Measurements from ENCODE around the gene GPSM3.
"Not testable (repeated sequence)": the region's sequence is repeated elsewhere in the genome, so short reads cannot be mapped to it uniquely, and the experiment has no call there.

Gene GPSM3

GRCh38 chr6:32200711-32201475 is 8.4 kb upstream of the GPSM3 start:
- Histone ChIP-seq H3K4me3 (ENCODE audit: low read depth, low read length) (no peak overlapping the region), H3K9me3 (ENCODE audit: control insufficient read depth, insufficient read depth, low read length) (no peaks in the 10 kb centered on the region), H3K9ac (ENCODE audit: low read depth, low read length) (no peak overlapping the region), H3K4me1 (ENCODE audit: control insufficient read depth, insufficient read depth, low read length) (peaks cover 3% of the 10 kb centered on the region), H3K36me3 (ENCODE audit: control insufficient read depth, insufficient read depth, low read length) (no peaks in the 10 kb centered on the region), H3K27me3 (ENCODE audit: control insufficient read depth, insufficient read depth, low read length) (no peaks in the 10 kb centered on the region)

- H3K4me3 ChIP-seq (ENCODE audit: low read depth, low read length) = no peak overlapping the region
- no peaks in the 10 kb centered on the region for H3K27me3 ChIP-seq (ENCODE audit: control insufficient read depth, insufficient read depth, low read length)
- peaks cover 10% of the 10 kb centered on the region for H3K4me1 ChIP-seq (ENCODE audit: control insufficient read depth, insufficient read depth, low read length)
- H3K36me3 ChIP-seq (ENCODE audit: control insufficient read depth, insufficient read depth, low read length) = no peaks in the 10 kb centered on the region
- no peaks in the 10 kb centered on the region for H3K9me3 ChIP-seq (ENCODE audit: control insufficient read depth, insufficient read depth, low read length)
- no peak overlapping the region for H3K9ac ChIP-seq (ENCODE audit: low read depth, low read length)
Measured at GRCh38 chr6:32198866-32199265, 6.4 kb upstream of the GPSM3 start.

GRCh38 chr6:32198345-32198696 is 5.9 kb upstream of the GPSM3 start:
- H3K4me1 ChIP-seq (ENCODE audit: control insufficient read depth, insufficient read depth, low read length) = peaks cover 10% of the 10 kb centered on the region
- H3K4me3 ChIP-seq (ENCODE audit: low read depth, low read length) = no peak overlapping the region
- no peak overlapping the region for H3K9ac ChIP-seq (ENCODE audit: low read depth, low read length)
- no peaks in the 10 kb centered on the region for H3K36me3 ChIP-seq (ENCODE audit: control insufficient read depth, insufficient read depth, low read length)
- no peaks in the 10 kb centered on the region for H3K9me3 ChIP-seq (ENCODE audit: control insufficient read depth, insufficient read depth, low read length)
- no peaks in the 10 kb centered on the region for H3K27me3 ChIP-seq (ENCODE audit: control insufficient read depth, insufficient read depth, low read length)

- peak overlapping the region; percentile 26 for H3K9ac ChIP-seq (ENCODE audit: low read depth, low read length)
- no peaks in the 10 kb centered on the region for H3K27me3 ChIP-seq (ENCODE audit: control insufficient read depth, insufficient read depth, low read length)
- H3K9me3 ChIP-seq (ENCODE audit: control insufficient read depth, insufficient read depth, low read length) = no peaks in the 10 kb centered on the region
- H3K4me1 ChIP-seq (ENCODE audit: control insufficient read depth, insufficient read depth, low read length) = peaks cover 10% of the 10 kb centered on the region
- H3K36me3 ChIP-seq (ENCODE audit: control insufficient read depth, insufficient read depth, low read length) = no peaks in the 10 kb centered on the region
- peak overlapping the region; percentile 91 for H3K4me3 ChIP-seq (ENCODE audit: low read depth, low read length)
Measured at GRCh38 chr6:32196682-32197616, 4.5 kb upstream of the GPSM3 start.

GRCh38 chr6:32195902-32196681 is 3.6 kb upstream of the GPSM3 start:
- peaks cover 13% of the 10 kb centered on the region for H3K4me1 ChIP-seq (ENCODE audit: control insufficient read depth, insufficient read depth, low read length)
- peak overlapping the region; percentile 76 for H3K9ac ChIP-seq (ENCODE audit: low read depth, low read length)
- H3K27me3 ChIP-seq (ENCODE audit: control insufficient read depth, insufficient read depth, low read length) = no peaks in the 10 kb centered on the region
- no peaks in the 10 kb centered on the region for H3K36me3 ChIP-seq (ENCODE audit: control insufficient read depth, insufficient read depth, low read length)
- no peaks in the 10 kb centered on the region for H3K9me3 ChIP-seq (ENCODE audit: control insufficient read depth, insufficient read depth, low read length)
- peak overlapping the region; percentile 91 for H3K4me3 ChIP-seq (ENCODE audit: low read depth, low read length)

GRCh38 chr6:32195652-32195901 is 3.1 kb upstream of the GPSM3 start:
- no peaks in the 10 kb centered on the region for H3K27me3 ChIP-seq (ENCODE audit: control insufficient read depth, insufficient read depth, low read length)
- no peak overlapping the region for H3K9ac ChIP-seq (ENCODE audit: low read depth, low read length)
- peak overlapping the region; percentile 91 for H3K4me3 ChIP-seq (ENCODE audit: low read depth, low read length)
- no peaks in the 10 kb centered on the region for H3K9me3 ChIP-seq (ENCODE audit: control insufficient read depth, insufficient read depth, low read length)
- H3K36me3 ChIP-seq (ENCODE audit: control insufficient read depth, insufficient read depth, low read length) = no peaks in the 10 kb centered on the region
- H3K4me1 ChIP-seq (ENCODE audit: control insufficient read depth, insufficient read depth, low read length) = peaks cover 13% of the 10 kb centered on the region

GRCh38 chr6:32194825-32195651 is 2.6 kb upstream of the GPSM3 start:
- Histone ChIP-seq H3K9me3 (ENCODE audit: control insufficient read depth, insufficient read depth, low read length) (no peaks in the 10 kb centered on the region), H3K4me3 (ENCODE audit: low read depth, low read length) (peak overlapping the region; percentile 87), H3K9ac (ENCODE audit: low read depth, low read length) (peak overlapping the region; percentile 94), H3K36me3 (ENCODE audit: control insufficient read depth, insufficient read depth, low read length) (no peaks in the 10 kb centered on the region), H3K27me3 (ENCODE audit: control insufficient read depth, insufficient read depth, low read length) (no peaks in the 10 kb centered on the region), H3K4me1 (ENCODE audit: control insufficient read depth, insufficient read depth, low read length) (peaks cover 13% of the 10 kb centered on the region)

GRCh38 chr6:32194388-32194787 is 1.9 kb upstream of the GPSM3 start:
- H3K9ac ChIP-seq (ENCODE audit: low read depth, low read length) = no peak overlapping the region
- H3K9me3 ChIP-seq (ENCODE audit: control insufficient read depth, insufficient read depth, low read length) = no peaks in the 10 kb centered on the region
- no peak overlapping the region for H3K4me3 ChIP-seq (ENCODE audit: low read depth, low read length)
- no peaks in the 10 kb centered on the region for H3K36me3 ChIP-seq (ENCODE audit: control insufficient read depth, insufficient read depth, low read length)
- H3K27me3 ChIP-seq (ENCODE audit: control insufficient read depth, insufficient read depth, low read length) = no peaks in the 10 kb centered on the region
- peaks cover 13% of the 10 kb centered on the region for H3K4me1 ChIP-seq (ENCODE audit: control insufficient read depth, insufficient read depth, low read length)

- H3K9ac ChIP-seq (ENCODE audit: low read depth, low read length); H3K27me3 ChIP-seq (ENCODE audit: control insufficient read depth, insufficient read depth, low read length); H3K9me3 ChIP-seq (ENCODE audit: control insufficient read depth, insufficient read depth, low read length); H3K36me3 ChIP-seq (ENCODE audit: control insufficient read depth, insufficient read depth, low read length): not testable (repeated sequence)
- Histone ChIP-seq H3K4me1 (ENCODE audit: control insufficient read depth, insufficient read depth, low read length) (peaks cover 16% of the 10 kb centered on the region), H3K4me3 (ENCODE audit: low read depth, low read length) (peak overlapping the region; percentile 35)
Measured at GRCh38 chr6:32193096-32193495, 653 bp upstream of the GPSM3 start.

GRCh38 chr6:32191696-32192607 is 491 bp downstream of the GPSM3 start:
- Histone ChIP-seq H3K9ac (ENCODE audit: low read depth, low read length) (peak overlapping the region; percentile 3), H3K9me3 (ENCODE audit: control insufficient read depth, insufficient read depth, low read length) (no peaks in the 10 kb centered on the region), H3K36me3 (ENCODE audit: control insufficient read depth, insufficient read depth, low read length) (peaks cover 9% of the 10 kb centered on the region), H3K27me3 (ENCODE audit: control insufficient read depth, insufficient read depth, low read length) (no peaks in the 10 kb centered on the region), H3K4me1 (ENCODE audit: control insufficient read depth, insufficient read depth, low read length) (peaks cover 13% of the 10 kb centered on the region), H3K4me3 (ENCODE audit: low read depth, low read length) (no peak overlapping the region)
